ENCODE results near the gene OR10K1.

Gene OR10K1

GRCh38 chr1:158434741-158435140, 26.9 kb upstream of the OR10K1 start:
- H3K4me3 ChIP-seq (ENCODE audit: low read depth, low read length), result no peak overlapping the region
- TF ChIP-seq CTCF (IDR thresholded peaks at IDR 0.05; ENCODE audit: low read depth, low read length, missing control alignments), result no peak
- DNase-seq (ENCODE audit: low read depth), result no peak

- no peak for TF ChIP-seq CTCF (IDR thresholded peaks at IDR 0.05; ENCODE audit: low read depth, low read length, missing control alignments)
- DNase-seq (ENCODE audit: low read depth), result no peak
- no peak overlapping the region for H3K4me3 ChIP-seq (ENCODE audit: low read depth, low read length)
These were observed 16.3 kb upstream of the OR10K1 start for GRCh38 chr1:158445376-158445775.

DNA sequence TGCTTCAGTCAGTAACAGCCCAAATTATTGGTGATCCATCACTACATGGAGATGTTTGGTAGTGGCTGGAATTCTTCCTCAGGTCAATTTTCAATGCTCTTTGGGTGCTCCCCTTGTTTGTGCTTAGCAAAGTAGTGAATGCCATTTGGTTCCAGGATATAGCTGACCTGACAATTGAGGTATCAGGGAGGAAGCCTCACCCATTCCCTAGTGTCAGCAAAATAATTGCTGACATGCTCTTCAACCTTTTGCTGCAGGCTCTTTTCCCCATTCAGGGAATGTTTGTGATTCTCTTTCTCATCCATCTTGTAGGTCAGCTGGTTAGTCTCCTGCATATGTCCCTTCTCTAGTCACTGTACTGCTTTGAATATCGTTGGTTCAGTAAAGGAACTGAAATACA, 7.1 kb upstream of the OR10K1 start:
- H3K4me3 ChIP-seq (ENCODE audit: low read depth, low read length), result no peak overlapping the region
- TF ChIP-seq CTCF (IDR thresholded peaks at IDR 0.05; ENCODE audit: low read depth, low read length, missing control alignments), result no peak
- no peak for DNase-seq (ENCODE audit: low read depth)

- DNase-seq (ENCODE audit: low read depth), result no peak
- H3K4me3 ChIP-seq (ENCODE audit: low read depth, low read length), result no peak overlapping the region
- TF ChIP-seq CTCF (IDR thresholded peaks at IDR 0.05; ENCODE audit: low read depth, low read length, missing control alignments), result no peak
These were observed 4.4 kb upstream of the OR10K1 start for GRCh38 chr1:158457246-158457645.

DNA sequence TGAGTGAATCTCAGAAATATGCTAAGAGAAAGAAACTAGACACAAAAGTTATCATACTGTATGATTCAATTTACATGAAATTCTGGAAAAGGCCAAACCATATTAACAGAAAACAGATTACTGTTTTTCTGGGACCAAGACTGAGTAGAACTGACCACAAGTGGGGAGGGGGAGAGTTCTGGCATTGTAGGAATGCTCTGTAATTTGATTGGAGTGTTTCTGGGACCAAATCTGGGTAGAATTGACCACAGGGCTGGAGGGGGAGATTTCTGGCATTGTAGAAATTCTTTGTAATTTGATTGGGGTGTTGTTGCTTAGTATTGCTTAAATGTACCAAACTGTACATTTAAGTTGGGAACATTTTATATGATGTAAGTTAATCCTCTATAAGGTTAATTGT, 3.4 kb upstream of the OR10K1 start:
- no peak for DNase-seq (ENCODE audit: low read depth)
- TF ChIP-seq CTCF (IDR thresholded peaks at IDR 0.05; ENCODE audit: low read depth, low read length, missing control alignments), result no peak
- no peak overlapping the region for H3K4me3 ChIP-seq (ENCODE audit: low read depth, low read length)

- no peak within 1 kb of the TSS for H3K4me3 ChIP-seq (ENCODE audit: low read depth, low read length)
- TF ChIP-seq CTCF (IDR thresholded peaks at IDR 0.05; ENCODE audit: low read depth, low read length, missing control alignments), result no peak
- DNase-seq (ENCODE audit: low read depth), result no peak
These were observed 10.3 kb downstream of the OR10K1 start, which contains the start of gene OR10R2 for GRCh38 chr1:158471920-158472319. Gene OR10R2 (plus strand): TSS chr1:158472220. CDS start chr1:158472326, 106 bp downstream.

DNA sequence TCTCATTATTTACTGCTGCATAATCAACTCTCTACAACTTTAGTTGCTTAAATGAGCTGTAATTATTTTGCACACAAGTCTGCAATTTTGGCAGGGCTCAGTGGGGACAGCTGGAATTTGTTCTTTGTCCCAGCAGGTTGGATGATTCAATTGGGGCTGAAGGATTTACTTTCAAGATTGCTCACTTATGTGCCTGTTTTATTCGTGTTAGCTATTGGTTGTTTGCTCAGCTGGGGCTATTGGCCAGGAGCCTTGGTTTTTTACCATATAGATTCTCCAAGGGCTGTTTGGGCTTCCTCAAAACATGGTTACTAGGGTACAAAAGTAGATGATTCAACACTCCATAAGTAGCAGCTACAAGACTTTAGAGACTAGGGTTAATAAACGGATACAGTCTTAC, 23.8 kb downstream of the OR10K1 start:
- DNase-seq (ENCODE audit: low read depth), result no peak
- H3K4me3 ChIP-seq (ENCODE audit: low read depth, low read length), result no peak overlapping the region
- no peak for TF ChIP-seq CTCF (IDR thresholded peaks at IDR 0.05; ENCODE audit: low read depth, low read length, missing control alignments)
